ENCODE data around the gene C1QTNF8. TPM values are rescaled to one million over a fixed set of nuclear protein-coding genes. Genes with fewer than 3 reads are reported as not detected.

The C1QTNF8 gene
- total RNA-seq, 2 experiments from 2014 or later: not detected

- Histone ChIP-seq H3K9me2 (ENCODE audit: insufficient read depth, low read length) (no peaks in the 10 kb centered on the region), H3K9me3 (ENCODE audit: low read length) (no peaks in the 10 kb centered on the region), H3K4me2 (ENCODE audit: low read length) (no peak overlapping the region), H3K4me1 (ENCODE audit: insufficient read depth, low read length, poor library complexity, severe bottlenecking) (no peaks in the 10 kb centered on the region), H2AFZ (ENCODE audit: low read length) (no peak overlapping the region), H3K36me3 (ENCODE audit: insufficient read depth, low read length) (no peaks in the 10 kb centered on the region), H3K27ac (ENCODE audit: low read depth, low read length, poor library complexity, severe bottlenecking) (no peak overlapping the region), H4K20me1 (ENCODE audit: insufficient read depth, low read length) (no peaks in the 10 kb centered on the region), H3K79me2 (ENCODE audit: insufficient read depth, low read depth, low read length) (no peaks in the 10 kb centered on the region), H3K4me3 (ENCODE audit: low read depth, low read length, poor library complexity, severe bottlenecking) (no peak overlapping the region)
- no TSS peak for BruUV-seq (replicated peaks)
- no peak for TF ChIP-seq CTCF (conservative IDR thresholded peaks at IDR 0.05; ENCODE audit: low read length)
- TF ChIP-seq EZH2phosphoT487 (IDR thresholded peaks at IDR 0.05; ENCODE audit: borderline replicate concordance, low read depth, low read length): no peak
- no peak for DNase-seq (ENCODE audit: low spot score)
- intact Hi-C loops (cut with micrococcal nuclease; ENCODE audit: unreplicated experiment): no loop called here
- POLR2A ChIA-PET: no interaction called here
- CTCF ChIA-PET (ENCODE audit: unreplicated experiment): no interaction called here
Observed at GRCh38 chr16:1131378-1131994, 35.4 kb upstream of the C1QTNF8 start.

GRCh38 chr16:1130382-1130781 lies 34.3 kb upstream of the C1QTNF8 start:
- H3K27ac ChIP-seq (ENCODE audit: low read depth, low read length, poor library complexity, severe bottlenecking): no peak overlapping the region
- H4K20me1 ChIP-seq (ENCODE audit: insufficient read depth, low read length): no peaks in the 10 kb centered on the region
- H3K4me1 ChIP-seq (ENCODE audit: insufficient read depth, low read length, poor library complexity, severe bottlenecking): no peaks in the 10 kb centered on the region
- no peak for DNase-seq (ENCODE audit: low spot score)
- H3K36me3 ChIP-seq (ENCODE audit: insufficient read depth, low read length): no peaks in the 10 kb centered on the region
- no peak overlapping the region for H2AFZ ChIP-seq (ENCODE audit: low read length)
- CTCF ChIA-PET (ENCODE audit: unreplicated experiment): no interaction called here
- H3K4me2 ChIP-seq (ENCODE audit: low read length): no peak overlapping the region
- no peaks in the 10 kb centered on the region for H3K9me2 ChIP-seq (ENCODE audit: insufficient read depth, low read length)
- POLR2A ChIA-PET: no interaction called here
- intact Hi-C loops (cut with micrococcal nuclease; ENCODE audit: unreplicated experiment): no loop called here
- no peaks in the 10 kb centered on the region for H3K79me2 ChIP-seq (ENCODE audit: insufficient read depth, low read depth, low read length)
- BruUV-seq (replicated peaks): no TSS peak
- H3K4me3 ChIP-seq (ENCODE audit: low read depth, low read length, poor library complexity, severe bottlenecking): no peak overlapping the region
- TF ChIP-seq EZH2phosphoT487 (IDR thresholded peaks at IDR 0.05; ENCODE audit: borderline replicate concordance, low read depth, low read length): no peak
- TF ChIP-seq CTCF (conservative IDR thresholded peaks at IDR 0.05; ENCODE audit: low read length): no peak
- no peaks in the 10 kb centered on the region for H3K9me3 ChIP-seq (ENCODE audit: low read length)

- BruUV-seq (replicated peaks): no TSS peak
- DNase-seq (ENCODE audit: low spot score): no peak
- no peaks in the 10 kb centered on the region for H3K9me2 ChIP-seq (ENCODE audit: insufficient read depth, low read length)
- H3K4me3 ChIP-seq (ENCODE audit: low read depth, low read length, poor library complexity, severe bottlenecking): no peak overlapping the region
- TF ChIP-seq CTCF (conservative IDR thresholded peaks at IDR 0.05; ENCODE audit: low read length) (no peak), EZH2phosphoT487 (IDR thresholded peaks at IDR 0.05; ENCODE audit: borderline replicate concordance, low read depth, low read length) (no peak)
- no peaks in the 10 kb centered on the region for H3K79me2 ChIP-seq (ENCODE audit: insufficient read depth, low read depth, low read length)
- H2AFZ ChIP-seq (ENCODE audit: low read length): no peak overlapping the region
- intact Hi-C loops (cut with micrococcal nuclease; ENCODE audit: unreplicated experiment): no loop called here
- ChIA-PET CTCF (ENCODE audit: unreplicated experiment) (no interaction called here), POLR2A (no interaction called here)
- no peaks in the 10 kb centered on the region for H3K9me3 ChIP-seq (ENCODE audit: low read length)
- H3K36me3 ChIP-seq (ENCODE audit: insufficient read depth, low read length): no peaks in the 10 kb centered on the region
- H3K4me2 ChIP-seq (ENCODE audit: low read length): no peak overlapping the region
- H4K20me1 ChIP-seq (ENCODE audit: insufficient read depth, low read length): no peaks in the 10 kb centered on the region
- no peaks in the 10 kb centered on the region for H3K4me1 ChIP-seq (ENCODE audit: insufficient read depth, low read length, poor library complexity, severe bottlenecking)
- H3K27ac ChIP-seq (ENCODE audit: low read depth, low read length, poor library complexity, severe bottlenecking): no peak overlapping the region
Observed at GRCh38 chr16:1129106-1129960, 33.3 kb upstream of the C1QTNF8 start.
